SK-N-SH (cell line): ENCODE data around the gene BTRC. TPM values are rescaled to one million over a fixed set of nuclear protein-coding genes. Genes with fewer than 3 reads are reported as not detected.

Source experiments
- CTCF ChIA-PET: fragments of 300-600, 350-600 bp; formaldehyde crosslinking; extraction: SDS; loops from one replicate; lab custom pipeline; 2021; lab: Yijun Ruan, JAX
- POLR2A ChIA-PET: fragments of 350-600 bp; sonication (Branson Sonifier 250); formaldehyde crosslinking; extraction: SDS; loops from one replicate; lab custom pipeline; 2020; ENCODE audit warnings: antibody characterized with exemption, inconsistent platforms; lab: Yijun Ruan, JAX
- DNase-seq: peaks from one replicate; pipeline ENCODE4 v3.0.0; 2012
- H2AFZ ChIP-seq: fragments of 200-600 bp; sonication (generic); 2 replicates; pipeline ENCODE4 v1.8.1; 2016; ENCODE audit warnings: antibody characterized with exemption, mild to moderate bottlenecking, low read depth
- H3F3A ChIP-seq: fragments of 200-600 bp; sonication (generic); replicated peaks from 2 replicates; pipeline ENCODE3; 2016; ENCODE audit warnings: antibody characterized with exemption, mild to moderate bottlenecking; ENCODE audit not compliant: insufficient read depth
- H3K27ac ChIP-seq, 2 experiments: fragments of 200-500 bp in 1 of 2; fragments of 200-600 bp in 1 of 2; sonication (Bioruptor generic) in 1 of 2; sonication (generic), shearing (Covaris generic) in 1 of 2; 2 replicates each; pipeline versions ENCODE4 v1.5.1 to v1.6.1; 2014 to 2016; ENCODE audit warnings: low read depth in 2 of 2, inconsistent platforms in 1 of 2, low read length in 1 of 2, mild to moderate bottlenecking in 1 of 2, mixed read lengths in 1 of 2
- H3K27me3 ChIP-seq: fragments of 200-600 bp; sonication (generic), shearing (Covaris generic); 2 replicates; pipeline ENCODE4 v1.6.1; 2016; ENCODE audit warnings: mixed run types; ENCODE audit not compliant: insufficient read depth
- H3K36me3 ChIP-seq, 2 experiments: fragments of 200-500 bp in 1 of 2; fragments of 200-600 bp in 1 of 2; sonication (Bioruptor generic) in 1 of 2; sonication (generic) in 1 of 2; replicated peaks in 1 of 2; 2 replicates each; pipeline versions ENCODE3 to v1.5.1; 2014 to 2016; ENCODE audit warnings: low read length in 1 of 2, mild to moderate bottlenecking in 1 of 2; ENCODE audit not compliant: insufficient read depth in 2 of 2, control insufficient read depth in 1 of 2
- H3K4me1 ChIP-seq, 2 experiments: fragments of 200-500 bp in 1 of 2; fragments of 200-600 bp in 1 of 2; sonication (Bioruptor generic) in 1 of 2; sonication (generic), shearing (Covaris generic) in 1 of 2; 2 replicates each; pipeline versions ENCODE4 v1.5.1 to v1.6.1; 2014 to 2016; ENCODE audit warnings: low read depth in 1 of 2, low read length in 1 of 2, mixed run types in 1 of 2; ENCODE audit not compliant: insufficient read depth in 2 of 2, control insufficient read depth in 1 of 2
- H3K4me2 ChIP-seq: fragments of 200-600 bp; sonication (generic), shearing (Covaris generic); 2 replicates; pipeline ENCODE4 v1.6.1; 2017; ENCODE audit warnings: mixed run types
- H3K4me3 ChIP-seq, 2 experiments: fragments of 200-500 bp in 1 of 2; fragments of 200-600 bp in 1 of 2; sonication (Bioruptor generic) in 1 of 2; sonication (generic), shearing (Covaris generic) in 1 of 2; 2 replicates each; pipeline versions ENCODE4 v1.5.1 to v1.8.1; 2014 to 2016; ENCODE audit warnings: low read depth in 2 of 2, inconsistent platforms in 1 of 2, low read length in 1 of 2, mild to moderate bottlenecking in 1 of 2, mixed read lengths in 1 of 2, moderate library complexity in 1 of 2
- H3K79me2 ChIP-seq: fragments of 200-600 bp; sonication (generic); 2 replicates; pipeline ENCODE4 v1.8.1; 2017; ENCODE audit warnings: mild to moderate bottlenecking; ENCODE audit not compliant: insufficient read depth
- H3K9ac ChIP-seq: fragments of 200-600 bp; sonication (generic); 2 replicates; pipeline ENCODE4 v1.6.1; 2017; ENCODE audit warnings: mixed run types
- H3K9me2 ChIP-seq: fragments of 200-600 bp; sonication (generic); 2 replicates; pipeline ENCODE4 v1.6.1; 2017; ENCODE audit warnings: mixed run types
- H3K9me3 ChIP-seq: fragments of 200-600 bp; sonication (generic); 2 replicates; pipeline ENCODE4 v1.6.1; 2017; ENCODE audit warnings: mixed run types, mild to moderate bottlenecking, moderate library complexity
- H4K20me1 ChIP-seq: fragments of 200-600 bp; sonication (generic); 2 replicates; pipeline ENCODE4 v1.6.1; 2017; ENCODE audit warnings: mild to moderate bottlenecking, mixed run types; ENCODE audit not compliant: insufficient read depth
- CHD2 ChIP-seq: fragments of 150-350 bp; IDR thresholded peaks from 2 replicates; pipeline ENCODE4 v1.6.1; 2018; ENCODE audit warnings: low read length; ENCODE audit not compliant: partially characterized antibody
- ELF1 ChIP-seq: IDR thresholded peaks from 2 replicates; pipeline ENCODE4 v1.4.0; 2012
- EP300 ChIP-seq, 2 experiments: IDR thresholded peaks; 2 replicates each; pipeline versions ENCODE4 v1.4.0 to v1.6.1; 2012; ENCODE audit warnings: borderline replicate concordance in 1 of 2, low read depth in 1 of 2, low read length in 1 of 2
- FOSL2 ChIP-seq: IDR thresholded peaks from 2 replicates; pipeline ENCODE4 v1.4.0; 2012; ENCODE audit warnings: low read depth, mild to moderate bottlenecking, moderate library complexity, borderline replicate concordance
- GABPA ChIP-seq: IDR thresholded peaks from 2 replicates; pipeline ENCODE4 v1.4.0; 2012; ENCODE audit warnings: low read depth, mild to moderate bottlenecking
- GATA2 ChIP-seq: sonication (generic); formaldehyde crosslinking; IDR thresholded peaks from 2 replicates; pipeline ENCODE4 v1.5.0; 2020; ENCODE audit warnings: mild to moderate bottlenecking, missing genetic modification reagents
- JUND ChIP-seq: IDR thresholded peaks from 2 replicates; pipeline ENCODE4 v1.4.0; 2012
- MEF2A ChIP-seq: IDR thresholded peaks from 2 replicates; pipeline ENCODE4 v1.4.0; 2012; ENCODE audit warnings: low read depth, borderline replicate concordance
- NFIC ChIP-seq: IDR thresholded peaks from 2 replicates; pipeline ENCODE4 v1.4.0; 2012; ENCODE audit warnings: borderline replicate concordance
- NRF1 ChIP-seq: IDR thresholded peaks from 2 replicates; pipeline ENCODE4 v1.6.1; 2012; ENCODE audit warnings: low read depth, mild to moderate bottlenecking, low read length
- PBX3 ChIP-seq: IDR thresholded peaks from 2 replicates; pipeline ENCODE4; 2012
- POLR2AphosphoS5 ChIP-seq: IDR thresholded peaks from 2 replicates; pipeline ENCODE4 v1.6.1; 2012; ENCODE audit warnings: low read depth, low read length
- RCOR1 ChIP-seq: fragments of 150-350 bp; IDR thresholded peaks from 2 replicates; pipeline ENCODE4 v1.6.1; 2017; ENCODE audit warnings: antibody characterized with exemption, low read length
- RFX5 ChIP-seq: IDR thresholded peaks from 2 replicates; pipeline ENCODE4 v1.6.1; 2012; ENCODE audit warnings: mild to moderate bottlenecking, improper control_type of control experiment, low read length
- TAF1 ChIP-seq: IDR thresholded peaks from 2 replicates; pipeline ENCODE4 v1.6.1; 2012; ENCODE audit warnings: low read depth, mild to moderate bottlenecking, low read length, moderate library complexity, borderline replicate concordance
- TEAD4 ChIP-seq: IDR thresholded peaks from 2 replicates; pipeline ENCODE4 v1.4.0; 2012; ENCODE audit warnings: mild to moderate bottlenecking, borderline replicate concordance; ENCODE audit not compliant: insufficient read depth
- USF1 ChIP-seq: IDR thresholded peaks from 2 replicates; pipeline ENCODE4 v1.4.0; 2012; ENCODE audit warnings: low read depth, borderline replicate concordance
- USF2 ChIP-seq: fragments of 150-350 bp; IDR thresholded peaks from 2 replicates; pipeline ENCODE4 v1.6.1; 2017; ENCODE audit warnings: antibody characterized with exemption, low read length, low read depth, borderline replicate concordance
- YY1 ChIP-seq: IDR thresholded peaks from 2 replicates; pipeline ENCODE4 v1.4.0; 2012; ENCODE audit warnings: low read depth, mild to moderate bottlenecking
- ZBTB33 ChIP-seq: IDR thresholded peaks from 2 replicates; pipeline ENCODE4 v1.4.0; 2012; ENCODE audit warnings: low read depth, borderline replicate concordance
- WGBS: methylation state at CpG from one replicate; pipeline ENCODE4 v1.1.6; 2017; ENCODE audit warnings: low lambda C conversion rate; 5-methylcytosine and 5-hydroxymethylcytosine counted together
- polyA plus RNA-seq, 3 experiments: library from polyadenylated mRNA; depleted of rRNA; stranded (reverse); fragments of >200 nt; gene quantifications; 2 replicates each; pipeline ENCODE4 v1.2.3, GENCODE V29; 2012

BTRC gene
- polyA plus RNA-seq, 1 of the 3 experiments (the other 2 are of a cell fraction), result 6.5 TPM

GRCh38 chr10:101485681-101486554 lies 132.0 kb downstream of the BTRC start (continued):
- TF ChIP-seq ZBTB33, result no peak
- no peak for TF ChIP-seq JUND
- TF ChIP-seq TEAD4, result no peak
- no peak for TF ChIP-seq USF2
- peak; percentile 30 for TF ChIP-seq CHD2
- TF ChIP-seq FOSL2, result no peak
- no peak for TF ChIP-seq YY1
- TF ChIP-seq RCOR1, result peak; percentile 78
- no peak for TF ChIP-seq GABPA

GRCh38 chr10:101487399-101487798 lies 133.4 kb downstream of the BTRC start:
- no peak for DNase-seq
- peaks cover 6 to 16% of the 10 kb centered on the region in 2 experiments; a peak in 3 of 4 replicates for H3K4me1 ChIP-seq
- TF ChIP-seq NRF1, result no peak
- TF ChIP-seq PBX3, result no peak
- TF ChIP-seq POLR2AphosphoS5, result no peak
- no peak for TF ChIP-seq USF1
- no peak for TF ChIP-seq JUND
- TF ChIP-seq NFIC, result no peak
- no peak for TF ChIP-seq MEF2A
- TF ChIP-seq GATA2 (CRISPR knock-in tag), result no peak
- TF ChIP-seq ZBTB33, result no peak
- TF ChIP-seq ELF1, result no peak
- no peak for TF ChIP-seq TAF1
- TF ChIP-seq RFX5, result no peak
- no peak for TF ChIP-seq EP300 (IDR thresholded peaks at IDR 0.05; ENCODE audit: borderline replicate concordance in 1 of 2, low read depth in 1 of 2, low read length in 1 of 2)
- TF ChIP-seq USF2, result no peak
- no peaks in the 10 kb centered on the region for H3K27me3 ChIP-seq
- H3F3A ChIP-seq, result no peaks in the 10 kb centered on the region
- no peak overlapping the region for H3K4me3 ChIP-seq
- H3K9me3 ChIP-seq, result no peaks in the 10 kb centered on the region
- CTCF ChIA-PET, result interaction anchor here (1.0 to 9.2 kb wide), 10 partner anchors 21 to 391 kb away, joined by 3 to 81 read pairs (median 4); partner anchors contain the start of gene NPM3
- no peaks in the 10 kb centered on the region for H4K20me1 ChIP-seq
- peaks cover 0 to 4% of the 10 kb centered on the region in 2 experiments for H3K36me3 ChIP-seq
- no peaks in the 10 kb centered on the region for H3K9me2 ChIP-seq
- H3K9ac ChIP-seq, result no peak overlapping the region
- no peak overlapping the region for H2AFZ ChIP-seq
- no peak overlapping the region for H3K27ac ChIP-seq
- H3K4me2 ChIP-seq, result no peak overlapping the region
- 89% methylated on average over 3 of the region's 3 CpGs for WGBS
- H3K79me2 ChIP-seq, result no peaks in the 10 kb centered on the region
- POLR2A ChIA-PET, result no interaction called here
